Measurements from ENCODE around the gene POP7. TPM values are rescaled to one million over a fixed set of nuclear protein-coding genes. Genes with fewer than 3 reads are reported as not detected.

The POP7 gene
- total RNA-seq, 4 donors from 2014 or later, result 10.7 to 58.7 (median 34.1) TPM

DNA sequence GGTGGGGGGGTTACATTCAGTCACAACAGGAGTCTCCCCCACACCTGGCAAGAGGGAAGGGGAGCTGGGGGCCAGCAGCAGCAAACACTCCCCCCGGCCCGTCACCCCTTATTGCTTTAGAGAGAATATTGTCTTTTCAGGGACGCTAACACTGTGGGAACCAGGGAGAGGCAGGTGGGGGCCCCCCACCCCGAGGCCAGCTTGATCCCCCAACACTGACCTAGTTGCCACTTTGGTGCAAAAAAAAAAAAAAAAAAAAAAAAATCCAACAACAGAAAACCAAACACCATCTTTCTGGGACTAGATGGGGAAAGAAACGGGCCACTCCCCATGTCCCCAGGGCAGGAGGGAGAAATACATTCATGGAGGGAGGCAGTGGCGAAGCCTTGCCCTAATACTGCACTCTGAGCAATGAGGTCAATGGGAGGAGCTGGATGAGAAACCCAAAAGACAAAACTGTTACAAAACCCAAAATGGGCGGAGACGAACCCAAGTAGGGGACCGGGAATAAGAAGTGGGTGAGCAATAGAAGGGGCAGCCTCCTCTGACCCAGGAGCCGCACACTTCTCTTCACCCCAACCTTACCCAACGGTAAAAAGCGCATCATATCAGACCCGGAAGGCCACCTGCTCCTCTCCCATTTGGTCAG is 25.9 kb upstream of the POP7 start:
- WGBS, 2 donors (ENCODE audit: low coverage in 1 of 2), result 58 to 66% methylated on average over 4 to 13 of the region's 13 CpGs
- peak in 1 of 3 donors; percentile 6 for TF ChIP-seq POLR2AphosphoS5 (IDR thresholded peaks at IDR 0.05)
- TF ChIP-seq EP300 (IDR thresholded peaks at IDR 0.05; ENCODE audit: low read depth), result no peak
- TF ChIP-seq POLR2A (IDR thresholded peaks at IDR 0.05), result no peak
- TF ChIP-seq, protein P1, sequence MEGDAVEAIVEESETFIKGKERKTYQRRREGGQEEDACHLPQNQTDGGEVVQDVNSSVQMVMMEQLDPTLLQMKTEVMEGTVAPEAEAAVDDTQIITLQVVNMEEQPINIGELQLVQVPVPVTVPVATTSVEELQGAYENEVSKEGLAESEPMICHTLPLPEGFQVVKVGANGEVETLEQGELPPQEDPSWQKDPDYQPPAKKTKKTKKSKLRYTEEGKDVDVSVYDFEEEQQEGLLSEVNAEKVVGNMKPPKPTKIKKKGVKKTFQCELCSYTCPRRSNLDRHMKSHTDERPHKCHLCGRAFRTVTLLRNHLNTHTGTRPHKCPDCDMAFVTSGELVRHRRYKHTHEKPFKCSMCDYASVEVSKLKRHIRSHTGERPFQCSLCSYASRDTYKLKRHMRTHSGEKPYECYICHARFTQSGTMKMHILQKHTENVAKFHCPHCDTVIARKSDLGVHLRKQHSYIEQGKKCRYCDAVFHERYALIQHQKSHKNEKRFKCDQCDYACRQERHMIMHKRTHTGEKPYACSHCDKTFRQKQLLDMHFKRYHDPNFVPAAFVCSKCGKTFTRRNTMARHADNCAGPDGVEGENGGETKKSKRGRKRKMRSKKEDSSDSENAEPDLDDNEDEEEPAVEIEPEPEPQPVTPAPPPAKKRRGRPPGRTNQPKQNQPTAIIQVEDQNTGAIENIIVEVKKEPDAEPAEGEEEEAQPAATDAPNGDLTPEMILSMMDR (IDR thresholded peaks at IDR 0.05), result no peak
- no peak overlapping the region for H3K4me3 ChIP-seq
- no peaks in the 10 kb centered on the region for H3K9me3 ChIP-seq
- H3K27ac ChIP-seq, result peak overlapping the region; percentile 21 to 75 (median 52)
- intact Hi-C loops (cut with DNase I; ENCODE audit: low total_unique reads) (no loop called here), in situ Hi-C loops (cut with MboI; ENCODE audit: low pct_ligation_motif_present in 1 of 4, low pct_unique_long_range_greater_than_20kb in 1 of 4, low sequenced_read_pairs in 3 of 4) (loop anchor here in 3 of 4 donors (10.0 to 25.0 kb wide), 3 partner anchors 93 to 218 kb away; partner anchors contain the start of genes FBXO24 (in 2 of the 3), LRCH4 (in 2 of the 3) and SPACDR (in 2 of the 3))
- no peaks in the 10 kb centered on the region for H3K27me3 ChIP-seq
- peaks cover 0 to 52% (median 25%) of the 10 kb centered on the region in 4 donors for H3K36me3 ChIP-seq
- DNase-seq, result peak; percentile 14
- H3K4me1 ChIP-seq, result peaks cover 0 to 14% (median 9%) of the 10 kb centered on the region in 4 donors

DNA sequence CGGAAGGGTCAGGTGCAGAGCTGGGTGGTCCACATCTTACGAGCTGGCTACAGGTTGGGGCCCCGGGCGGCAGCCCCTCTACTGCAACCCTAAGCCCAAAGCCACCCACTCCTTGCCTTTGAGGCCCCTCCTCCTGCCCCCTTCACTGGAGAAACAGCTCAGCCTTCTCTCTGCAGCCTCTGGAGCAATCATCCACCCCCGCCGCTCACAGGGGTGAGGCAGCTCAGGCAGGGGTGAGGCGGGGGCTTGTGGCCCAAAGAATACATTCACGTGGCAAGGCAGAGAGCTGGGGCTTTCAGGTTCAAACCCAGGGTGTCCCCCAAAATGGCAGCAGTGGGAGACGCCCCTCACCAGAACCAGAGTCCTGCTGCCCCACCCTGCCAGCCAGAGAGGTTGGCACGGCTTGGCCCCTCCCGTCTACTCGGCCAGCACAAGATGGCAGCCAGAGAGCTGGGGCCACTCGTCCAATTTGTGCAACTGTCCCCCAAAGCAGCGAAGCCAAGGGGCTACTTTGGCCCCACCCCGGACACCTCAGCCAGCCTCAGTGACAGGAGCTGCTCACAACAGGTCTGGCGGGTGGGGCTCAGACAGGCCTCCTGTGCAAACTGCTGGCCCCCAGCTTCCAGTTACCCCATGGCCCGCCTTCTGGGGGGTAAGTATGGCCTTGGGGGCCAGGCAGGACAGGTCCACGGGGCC is 25.2 kb upstream of the POP7 start:
- DNase-seq, result peak; percentile 11
- intact Hi-C loops (cut with DNase I; ENCODE audit: low total_unique reads) (no loop called here), in situ Hi-C loops (cut with MboI; ENCODE audit: low pct_ligation_motif_present in 1 of 4, low pct_unique_long_range_greater_than_20kb in 1 of 4, low sequenced_read_pairs in 3 of 4) (loop anchor here in 3 of 4 donors (25.0 kb wide), 2 partner anchors 93 to 218 kb away; partner anchors contain the start of genes SPACDR (in 2 of the 3), FBXO24 (in 1 of the 3) and LRCH4 (in 1 of the 3))
- Histone ChIP-seq H3K36me3 (peaks cover 0 to 59% (median 28%) of the 10 kb centered on the region in 4 donors), H3K4me3 (no peak overlapping the region), H3K27ac (peak overlapping the region; percentile 21 to 75 (median 46)), H3K4me1 (peaks cover 0 to 14% (median 6%) of the 10 kb centered on the region in 4 donors), H3K27me3 (no peaks in the 10 kb centered on the region), H3K9me3 (no peaks in the 10 kb centered on the region)
- peak in 1 of 3 donors; percentile 35 for TF ChIP-seq POLR2AphosphoS5 (IDR thresholded peaks at IDR 0.05)
- TF ChIP-seq POLR2A (IDR thresholded peaks at IDR 0.05), result no peak
- WGBS, 2 donors (ENCODE audit: low coverage in 1 of 2), result 88% methylated on average over 17 of the region's 18 CpGs; no CpG with 5 or more reads in 1 of the 2 donors

DNA sequence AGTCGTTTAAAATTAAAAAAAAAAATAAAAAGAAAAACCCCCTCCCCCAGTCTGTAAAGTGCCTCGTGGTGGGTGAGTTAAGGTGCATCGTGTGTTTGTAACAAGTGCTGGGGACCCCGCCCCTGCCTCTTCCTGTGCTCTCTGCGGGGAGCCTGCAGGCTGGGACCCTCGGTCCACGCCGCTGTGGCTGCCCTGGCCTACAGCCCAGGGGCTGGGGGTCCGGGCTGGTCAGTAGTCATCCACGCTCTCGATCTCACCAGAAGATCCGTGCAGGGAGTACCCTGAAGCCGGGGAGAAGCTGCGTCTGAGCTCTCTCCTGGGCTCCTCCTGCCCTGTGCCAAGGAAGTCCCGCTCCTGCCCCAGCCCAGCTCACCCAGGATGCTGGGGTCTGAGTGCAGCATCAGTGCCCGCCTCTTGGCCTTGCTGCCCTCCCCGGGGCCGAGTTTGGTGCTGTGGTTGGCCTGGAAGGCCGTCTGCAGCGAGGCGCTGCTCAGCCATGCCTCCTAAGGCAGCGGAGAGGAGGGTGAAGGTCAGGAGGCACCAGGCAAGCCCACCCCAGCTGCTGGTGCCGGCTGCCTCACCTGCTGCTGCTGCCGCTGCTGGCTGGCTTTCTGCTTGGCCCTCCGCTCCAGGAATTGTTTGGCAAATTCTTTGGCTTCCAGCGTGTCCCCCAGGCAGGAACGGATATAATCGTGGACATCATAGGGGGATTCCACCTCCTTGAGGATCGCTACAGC is 24.3 kb upstream of the POP7 start:
- in situ Hi-C loops (cut with MboI; ENCODE audit: low pct_ligation_motif_present in 1 of 4, low pct_unique_long_range_greater_than_20kb in 1 of 4, low sequenced_read_pairs in 3 of 4), result loop anchor here in 3 of 4 donors (25.0 kb wide), 2 partner anchors 94 to 219 kb away; partner anchors contain the start of genes SPACDR (in 2 of the 3), FBXO24 (in 1 of the 3) and LRCH4 (in 1 of the 3)
- Histone ChIP-seq H3K4me3 (no peak overlapping the region), H3K27ac (no peak overlapping the region), H3K36me3 (peaks cover 0 to 67% (median 29%) of the 10 kb centered on the region in 4 donors), H3K4me1 (peaks cover 0 to 7% (median 0%) of the 10 kb centered on the region in 4 donors), H3K9me3 (no peaks in the 10 kb centered on the region), H3K27me3 (no peaks in the 10 kb centered on the region)
- WGBS, 2 donors (ENCODE audit: low coverage in 1 of 2), result 73 to 79% methylated on average over 12 to 29 of the region's 29 CpGs
- no peak for TF ChIP-seq EP300 (IDR thresholded peaks at IDR 0.05; ENCODE audit: low read depth)
- TF ChIP-seq, protein P1 (IDR thresholded peaks at IDR 0.05), result no peak
- peak in 1 of 3 donors; percentile 8 for TF ChIP-seq POLR2AphosphoS5 (IDR thresholded peaks at IDR 0.05)
- DNase-seq, result peak; percentile 6
- intact Hi-C loops (cut with DNase I; ENCODE audit: low total_unique reads), result no loop called here

DNA sequence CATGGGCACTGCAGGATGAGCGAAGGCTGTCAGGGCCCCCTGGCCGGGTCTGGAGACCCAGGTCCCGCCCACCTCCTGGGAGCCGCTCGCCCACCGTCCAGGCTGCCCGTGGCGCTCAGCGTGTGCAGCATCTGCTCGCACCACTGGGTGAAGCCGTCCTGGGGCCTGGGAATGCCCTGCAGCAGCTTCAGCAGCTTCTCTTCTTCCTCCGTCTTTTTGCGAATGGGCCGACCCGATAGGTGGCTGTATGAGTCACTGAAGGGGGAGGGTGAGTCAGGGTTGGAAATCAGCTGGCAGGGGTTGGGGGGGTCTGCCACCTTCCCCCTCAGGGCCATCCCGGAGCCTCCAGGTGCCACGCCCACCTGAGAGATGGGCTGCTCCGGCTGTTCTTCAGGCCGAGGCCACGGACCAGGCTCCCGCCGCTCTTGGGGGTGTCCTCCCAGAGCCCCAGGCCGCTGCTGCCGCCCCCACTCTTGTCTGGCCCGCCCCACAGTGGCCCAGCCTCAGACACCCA is 23.6 kb upstream of the POP7 start:
- DNase-seq, result peak; percentile 8

More for the DNA sequence above, 23.6 kb upstream of the POP7 start:
- 77% methylated on average over 13 of the region's 25 CpGs; no CpG with 5 or more reads in 1 of the 2 donors for WGBS, 2 donors (ENCODE audit: low coverage in 1 of 2)
- no peaks in the 10 kb centered on the region for H3K9me3 ChIP-seq
- TF ChIP-seq POLR2AphosphoS5 (IDR thresholded peaks at IDR 0.05) (no peak), POLR2A (IDR thresholded peaks at IDR 0.05) (no peak), EP300 (IDR thresholded peaks at IDR 0.05; ENCODE audit: low read depth) (no peak)
- TF ChIP-seq, protein P1 (IDR thresholded peaks at IDR 0.05), result no peak
- H3K36me3 ChIP-seq, result peaks cover 0 to 67% (median 28%) of the 10 kb centered on the region in 4 donors
- in situ Hi-C loops (cut with MboI; ENCODE audit: low pct_ligation_motif_present in 1 of 4, low pct_unique_long_range_greater_than_20kb in 1 of 4, low sequenced_read_pairs in 3 of 4), result loop anchor here in 3 of 4 donors (25.0 kb wide), 2 partner anchors 95 to 220 kb away; partner anchors contain the start of genes SPACDR (in 2 of the 3), FBXO24 (in 1 of the 3) and LRCH4 (in 1 of the 3)
- peaks cover 0 to 7% (median 0%) of the 10 kb centered on the region in 4 donors for H3K4me1 ChIP-seq
- no peaks in the 10 kb centered on the region for H3K27me3 ChIP-seq
- H3K27ac ChIP-seq, result no peak overlapping the region
- H3K4me3 ChIP-seq, result no peak overlapping the region
- intact Hi-C loops (cut with DNase I; ENCODE audit: low total_unique reads), result no loop called here
